BLaER1 (cell line): Measurements from ENCODE around the gene FMO4.
A peak's percentile ranks its signal among the peaks of the same experiment; 100 is the strongest.

Experiments
- H3K27ac ChIP-seq: shearing (Covaris generic); formaldehyde crosslinking; 2 replicates; pipeline ENCODE4 v1.8.1; 2022
- H3K27me3 ChIP-seq: shearing (Covaris generic); formaldehyde crosslinking; 2 replicates; pipeline ENCODE4 v1.8.1; 2022
- H3K36me3 ChIP-seq: shearing (Covaris generic); formaldehyde crosslinking; 2 replicates; pipeline ENCODE4 v1.8.1; 2022
- H3K4me1 ChIP-seq: shearing (Covaris generic); formaldehyde crosslinking; 2 replicates; pipeline ENCODE4 v1.8.1; 2022
- H3K4me2 ChIP-seq: shearing (Covaris generic); formaldehyde crosslinking; 2 replicates; pipeline ENCODE4 v1.8.1; 2022
- H3K4me3 ChIP-seq: shearing (Covaris generic); formaldehyde crosslinking; 2 replicates; pipeline ENCODE4 v1.8.1; 2022
- H3K9ac ChIP-seq: shearing (Covaris generic); formaldehyde crosslinking; 2 replicates; pipeline ENCODE4 v1.8.1; 2022
- H3K9me3 ChIP-seq: shearing (Covaris generic); formaldehyde crosslinking; 2 replicates; pipeline ENCODE4 v1.8.1; 2022
- H4K20me1 ChIP-seq: shearing (Covaris generic); formaldehyde crosslinking; 2 replicates; pipeline ENCODE4 v1.8.1; 2022
- Cebpa-rat ChIP-seq: shearing (Covaris generic); IDR thresholded peaks from 2 replicates; pipeline ENCODE4 v1.8.1; 2022

FMO4 gene

GRCh38 chr1:171313835-171314320, at the start of gene FMO4:
Gene FMO4, plus strand, starts transcription at chr1:171314183. Its CDS starts 5,643 bp downstream, at chr1:171319826.
- H3K4me2 ChIP-seq: peak within 1 kb of the TSS; percentile 20; the same call in 1 of the 2 replicates
- 0 out of 2 replicates have a peak, but pooled peaks cover 6% of the 10 kb centered on the region for H3K4me1 ChIP-seq
- H3K27ac ChIP-seq: no peak within 1 kb of the TSS
- no peak for TF ChIP-seq Cebpa-rat
- no peak within 1 kb of the TSS for H3K9ac ChIP-seq
- H3K36me3 ChIP-seq: no peaks in the 10 kb centered on the region
- H4K20me1 ChIP-seq: no peaks in the 10 kb centered on the region
- H3K4me3 ChIP-seq: no peak within 1 kb of the TSS
- H3K27me3 ChIP-seq: no peaks in the 10 kb centered on the region
- H3K9me3 ChIP-seq: peaks cover 2% of the 10 kb centered on the region; the same call in 1 of the 2 replicates

DNA sequence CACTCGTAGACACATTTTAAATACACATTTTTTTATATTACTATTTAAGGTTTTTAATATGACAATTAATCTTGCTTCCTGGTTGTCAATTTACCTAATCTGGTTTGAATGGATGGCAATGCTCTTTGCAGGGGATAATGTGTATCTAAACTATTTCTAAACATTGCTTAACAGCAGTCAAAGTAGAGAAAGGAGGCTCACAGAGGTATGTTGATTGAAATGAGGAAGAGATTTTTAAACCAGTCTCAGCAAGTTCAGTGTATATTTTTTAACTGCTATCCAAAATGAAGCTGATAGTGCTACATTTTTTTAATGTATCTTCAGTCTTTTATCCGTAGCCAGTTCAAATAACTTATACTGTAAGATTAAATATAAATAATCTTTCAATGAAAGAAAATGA, 48.3 kb upstream of the FMO4 start:
- Histone ChIP-seq H3K9me3 (no peaks in the 10 kb centered on the region), H3K4me2 (no peak overlapping the region), H3K4me3 (no peak overlapping the region), H3K4me1 (no peaks in the 10 kb centered on the region), H3K36me3 (no peaks in the 10 kb centered on the region), H4K20me1 (no peaks in the 10 kb centered on the region), H3K27me3 (no peaks in the 10 kb centered on the region), H3K27ac (no peak overlapping the region), H3K9ac (no peak overlapping the region)
- no peak for TF ChIP-seq Cebpa-rat

DNA sequence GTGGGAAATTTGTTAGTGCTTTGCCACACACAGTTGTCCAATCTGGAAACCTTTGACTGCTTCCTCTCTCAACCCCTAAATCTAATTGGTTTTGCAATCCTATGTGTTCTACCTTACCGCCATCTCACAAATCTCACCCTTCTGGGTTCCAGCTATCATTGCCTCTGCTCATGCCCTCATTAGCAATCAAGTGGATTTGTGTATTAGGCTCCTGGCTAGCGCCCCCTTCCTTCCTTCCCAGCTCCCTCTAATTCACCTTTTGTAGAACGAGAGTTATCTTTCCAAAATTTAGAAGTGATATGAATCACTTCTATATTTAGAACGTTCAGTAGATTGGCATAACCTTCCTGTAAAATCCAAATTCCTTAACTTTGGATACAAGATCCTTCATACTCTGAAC, 47.1 kb upstream of the FMO4 start:
- H3K4me3 ChIP-seq: no peak overlapping the region
- H3K9me3 ChIP-seq: no peaks in the 10 kb centered on the region
- no peak overlapping the region for H3K4me2 ChIP-seq
- no peaks in the 10 kb centered on the region for H3K4me1 ChIP-seq
- TF ChIP-seq Cebpa-rat: no peak
- H3K36me3 ChIP-seq: no peaks in the 10 kb centered on the region
- H3K27me3 ChIP-seq: no peaks in the 10 kb centered on the region
- no peak overlapping the region for H3K27ac ChIP-seq
- no peak overlapping the region for H3K9ac ChIP-seq
- no peaks in the 10 kb centered on the region for H4K20me1 ChIP-seq

- Histone ChIP-seq H3K27ac (no peak overlapping the region), H3K4me2 (no peak overlapping the region), H3K27me3 (no peaks in the 10 kb centered on the region), H4K20me1 (no peaks in the 10 kb centered on the region), H3K36me3 (no peaks in the 10 kb centered on the region), H3K9me3 (no peaks in the 10 kb centered on the region), H3K4me1 (no peaks in the 10 kb centered on the region), H3K9ac (no peak overlapping the region), H3K4me3 (no peak overlapping the region)
- TF ChIP-seq Cebpa-rat: no peak
Observed at GRCh38 chr1:171267391-171267790, 46.6 kb upstream of the FMO4 start.

DNA sequence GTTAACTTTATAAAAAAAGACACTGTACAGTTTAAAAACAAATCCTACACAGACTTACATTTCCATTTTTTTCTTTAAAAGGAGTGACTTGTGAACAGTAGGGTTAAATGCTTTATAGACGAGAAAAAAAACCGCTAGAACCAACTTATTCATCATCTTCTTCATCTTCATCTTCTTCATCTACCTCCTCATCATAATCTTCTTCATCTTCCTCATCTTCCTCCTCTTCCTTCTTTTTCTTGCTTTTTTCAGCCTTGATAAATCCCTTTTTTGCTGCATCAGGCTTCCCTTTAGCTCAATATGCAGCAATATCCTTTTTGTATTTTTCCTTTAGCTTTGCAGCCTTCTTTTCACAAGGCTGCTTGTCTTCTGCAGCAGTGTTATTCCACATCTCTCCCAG, 43.2 kb upstream of the FMO4 start:
- no peaks in the 10 kb centered on the region for H3K27me3 ChIP-seq
- no peaks in the 10 kb centered on the region for H3K36me3 ChIP-seq
- no peaks in the 10 kb centered on the region for H4K20me1 ChIP-seq
- H3K4me3 ChIP-seq: no peak overlapping the region
- no peaks in the 10 kb centered on the region for H3K4me1 ChIP-seq
- no peak overlapping the region for H3K4me2 ChIP-seq
- H3K9ac ChIP-seq: no peak overlapping the region
- TF ChIP-seq Cebpa-rat: no peak
- no peaks in the 10 kb centered on the region for H3K9me3 ChIP-seq
- H3K27ac ChIP-seq: no peak overlapping the region

GRCh38 chr1:171277534-171277933, 36.4 kb upstream of the FMO4 start:
- H3K4me3 ChIP-seq: no peak overlapping the region
- no peaks in the 10 kb centered on the region for H3K27me3 ChIP-seq

GRCh38 chr1:171279234-171279633, 34.7 kb upstream of the FMO4 start:
- no peaks in the 10 kb centered on the region for H3K36me3 ChIP-seq
- H4K20me1 ChIP-seq: no peaks in the 10 kb centered on the region
- H3K4me3 ChIP-seq: no peak overlapping the region
- no peak overlapping the region for H3K27ac ChIP-seq
- no peak overlapping the region for H3K9ac ChIP-seq
- no peaks in the 10 kb centered on the region for H3K9me3 ChIP-seq
- no peak for TF ChIP-seq Cebpa-rat
- H3K4me1 ChIP-seq: no peaks in the 10 kb centered on the region; the same call in 1 of the 2 replicates
- H3K4me2 ChIP-seq: no peak overlapping the region
- H3K27me3 ChIP-seq: no peaks in the 10 kb centered on the region

More at GRCh38 chr1:171277534-171277933, 36.4 kb upstream of the FMO4 start:
- Histone ChIP-seq H3K27ac (no peak overlapping the region), H3K9ac (no peak overlapping the region), H3K36me3 (no peaks in the 10 kb centered on the region), H4K20me1 (no peaks in the 10 kb centered on the region), H3K9me3 (no peaks in the 10 kb centered on the region), H3K4me1 (no peaks in the 10 kb centered on the region; the same call in 1 of the 2 replicates), H3K4me2 (no peak overlapping the region)
- TF ChIP-seq Cebpa-rat: no peak

DNA sequence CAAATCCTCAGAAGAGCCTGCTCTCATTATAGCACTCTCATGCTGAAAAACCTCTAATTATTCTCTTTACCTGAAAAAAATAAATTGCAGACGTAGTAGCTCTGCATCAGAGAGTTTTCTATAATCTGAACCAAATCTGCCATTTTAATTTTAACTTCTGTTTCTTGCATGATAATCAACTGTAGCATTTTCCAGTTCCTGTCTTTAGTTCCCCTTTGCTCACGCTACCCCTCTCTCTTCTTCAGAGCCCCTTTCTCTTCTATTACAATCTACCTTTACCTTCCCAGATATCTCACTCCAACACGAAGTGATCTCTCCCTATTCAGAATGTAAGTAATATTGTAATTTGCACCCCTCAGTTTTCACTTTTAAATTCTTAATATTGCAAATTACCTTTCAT, 34.3 kb upstream of the FMO4 start:
- Histone ChIP-seq H3K36me3 (no peaks in the 10 kb centered on the region), H3K4me1 (no peaks in the 10 kb centered on the region; the same call in 1 of the 2 replicates), H4K20me1 (no peaks in the 10 kb centered on the region), H3K27ac (no peak overlapping the region), H3K4me3 (no peak overlapping the region), H3K9me3 (no peaks in the 10 kb centered on the region), H3K9ac (no peak overlapping the region), H3K27me3 (no peaks in the 10 kb centered on the region), H3K4me2 (no peak overlapping the region)
- TF ChIP-seq Cebpa-rat: no peak

- Histone ChIP-seq H4K20me1 (no peaks in the 10 kb centered on the region), H3K9ac (no peak overlapping the region), H3K4me2 (no peak overlapping the region), H3K9me3 (no peaks in the 10 kb centered on the region), H3K4me1 (no peaks in the 10 kb centered on the region; the same call in 1 of the 2 replicates), H3K36me3 (no peaks in the 10 kb centered on the region), H3K27ac (no peak overlapping the region), H3K27me3 (no peaks in the 10 kb centered on the region), H3K4me3 (no peak overlapping the region)
- no peak for TF ChIP-seq Cebpa-rat
Observed at GRCh38 chr1:171280599-171280998, 33.4 kb upstream of the FMO4 start.

DNA sequence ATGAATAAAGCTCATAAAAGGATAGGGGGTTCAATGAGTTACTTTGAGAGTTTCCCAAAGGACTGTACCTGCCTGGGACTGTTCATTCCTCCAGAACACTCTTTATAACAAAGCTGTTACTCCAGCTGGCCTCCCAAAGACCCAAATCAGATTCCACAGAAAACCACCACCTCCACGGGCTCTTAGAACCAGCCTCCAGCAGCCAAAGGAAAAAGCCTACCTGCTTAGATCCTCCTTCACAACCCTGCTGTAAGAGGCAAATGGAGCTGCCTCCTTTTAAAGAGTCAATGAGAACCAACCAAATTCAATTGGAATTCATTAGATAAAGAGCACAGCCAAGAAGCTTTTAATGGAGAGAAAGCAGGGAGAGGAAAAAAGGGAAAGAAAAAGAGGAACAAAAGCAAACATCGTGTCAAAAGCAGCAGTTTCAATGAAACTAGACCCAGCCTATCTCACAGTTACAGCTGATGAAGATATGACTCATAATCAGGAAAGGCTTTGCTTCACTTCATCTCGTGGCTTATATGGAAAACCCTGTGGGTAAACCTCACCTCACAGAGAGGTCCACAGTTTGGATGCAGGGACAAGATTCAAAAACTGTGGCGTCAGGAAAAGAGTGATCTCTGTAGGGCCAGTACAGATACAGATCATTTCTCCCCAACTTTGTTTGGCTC, 27.8 kb upstream of the FMO4 start:
- H3K4me3 ChIP-seq: no peak overlapping the region
- H3K9me3 ChIP-seq: no peaks in the 10 kb centered on the region
- no peak overlapping the region for H3K27ac ChIP-seq
- no peaks in the 10 kb centered on the region for H4K20me1 ChIP-seq
- no peaks in the 10 kb centered on the region for H3K27me3 ChIP-seq
- no peak overlapping the region for H3K4me2 ChIP-seq
- no peak for TF ChIP-seq Cebpa-rat
- H3K4me1 ChIP-seq: no peaks in the 10 kb centered on the region
- no peaks in the 10 kb centered on the region for H3K36me3 ChIP-seq
- H3K9ac ChIP-seq: no peak overlapping the region
